Ishikawa (cell line): Measurements from ENCODE around the gene SRL.
A peak's percentile ranks its signal among the peaks of the same experiment; 100 is the strongest.

Experiments
- CEBPB ChIP-seq: IDR thresholded peaks from 2 replicates; pipeline ENCODE4 v1.6.1; 2012
- CREB1 ChIP-seq: IDR thresholded peaks from 2 replicates; pipeline ENCODE4 v1.6.1; 2012; ENCODE audit warnings: low read depth
- EGR1 ChIP-seq: IDR thresholded peaks from 2 replicates; pipeline ENCODE4 v1.6.1; 2012
- EP300 ChIP-seq: IDR thresholded peaks from 2 replicates; pipeline ENCODE4 v1.6.1; 2012; ENCODE audit warnings: borderline replicate concordance
- FOXM1 ChIP-seq: IDR thresholded peaks from 2 replicates; pipeline ENCODE4 v1.6.1; 2012; ENCODE audit warnings: low read depth, borderline replicate concordance
- NFIC ChIP-seq: IDR thresholded peaks from 2 replicates; pipeline ENCODE4 v1.6.1; 2012
- RAD21 ChIP-seq: IDR thresholded peaks from 2 replicates; pipeline ENCODE4 v1.6.1; 2012; ENCODE audit warnings: low read depth
- TAF1 ChIP-seq: IDR thresholded peaks from 2 replicates; pipeline ENCODE4 v1.6.1; 2012; ENCODE audit warnings: low read depth, mild to moderate bottlenecking
- TCF12 ChIP-seq: IDR thresholded peaks from 2 replicates; pipeline ENCODE4 v1.6.1; 2012; ENCODE audit warnings: low read depth
- TEAD4 ChIP-seq: IDR thresholded peaks from 2 replicates; pipeline ENCODE4 v1.6.1; 2012
- YY1 ChIP-seq: IDR thresholded peaks from 2 replicates; pipeline ENCODE4 v1.6.1; 2012; ENCODE audit warnings: low read depth
- ZBTB7A ChIP-seq: IDR thresholded peaks from 2 replicates; pipeline ENCODE4 v1.6.1; 2012; ENCODE audit warnings: low read depth
- TF ChIP-seq, protein P1 (sequence below): IDR thresholded peaks from 2 replicates; pipeline ENCODE4 v1.6.1; 2012
- TF ChIP-seq, protein P2 (sequence below): IDR thresholded peaks from 2 replicates; pipeline ENCODE4 v1.6.1; 2012
- TF ChIP-seq, protein P3 (sequence below): IDR thresholded peaks from 2 replicates; pipeline ENCODE4 v1.6.1; 2012; ENCODE audit warnings: low read depth, mild to moderate bottlenecking

The SRL gene

DNA sequence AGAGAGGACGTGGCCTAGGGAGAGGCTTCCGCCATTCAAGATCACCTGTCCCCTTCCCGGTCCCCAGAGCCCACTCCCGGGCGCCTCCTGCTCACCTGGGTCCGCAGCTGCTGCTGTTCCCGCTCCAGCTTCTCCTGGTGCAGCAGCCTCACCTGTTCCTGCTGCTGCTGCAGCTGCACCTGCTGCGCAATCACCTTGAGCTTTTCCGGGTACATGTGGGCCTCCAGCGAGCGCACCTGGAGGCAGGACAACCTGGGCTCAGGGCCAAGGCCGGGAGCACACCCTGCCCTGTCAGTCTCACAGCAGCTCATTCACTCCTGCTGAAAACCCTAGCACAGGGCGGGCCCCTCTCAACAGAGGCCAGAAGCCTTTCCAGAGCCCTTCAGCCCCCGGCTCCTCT lies 18.5 kb upstream of the SRL start:
- TF ChIP-seq YY1 (no peak), CREB1 (no peak), EP300 (no peak), RAD21 (no peak), CEBPB (peak; percentile 36; the same call in 1 of the 2 replicates), TAF1 (no peak), TEAD4 (no peak), EGR1 (no peak), FOXM1 (no peak), ZBTB7A (no peak), NFIC (peak; percentile 79), TCF12 (peak; percentile 88)
- TF ChIP-seq, protein P1, sequence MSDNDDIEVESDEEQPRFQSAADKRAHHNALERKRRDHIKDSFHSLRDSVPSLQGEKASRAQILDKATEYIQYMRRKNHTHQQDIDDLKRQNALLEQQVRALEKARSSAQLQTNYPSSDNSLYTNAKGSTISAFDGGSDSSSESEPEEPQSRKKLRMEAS = peak; percentile 37; the same call in 1 of the 2 replicates
- TF ChIP-seq, protein P2, sequence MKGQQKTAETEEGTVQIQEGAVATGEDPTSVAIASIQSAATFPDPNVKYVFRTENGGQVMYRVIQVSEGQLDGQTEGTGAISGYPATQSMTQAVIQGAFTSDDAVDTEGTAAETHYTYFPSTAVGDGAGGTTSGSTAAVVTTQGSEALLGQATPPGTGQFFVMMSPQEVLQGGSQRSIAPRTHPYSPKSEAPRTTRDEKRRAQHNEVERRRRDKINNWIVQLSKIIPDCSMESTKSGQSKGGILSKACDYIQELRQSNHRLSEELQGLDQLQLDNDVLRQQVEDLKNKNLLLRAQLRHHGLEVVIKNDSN = no peak
- TF ChIP-seq, protein P3, sequence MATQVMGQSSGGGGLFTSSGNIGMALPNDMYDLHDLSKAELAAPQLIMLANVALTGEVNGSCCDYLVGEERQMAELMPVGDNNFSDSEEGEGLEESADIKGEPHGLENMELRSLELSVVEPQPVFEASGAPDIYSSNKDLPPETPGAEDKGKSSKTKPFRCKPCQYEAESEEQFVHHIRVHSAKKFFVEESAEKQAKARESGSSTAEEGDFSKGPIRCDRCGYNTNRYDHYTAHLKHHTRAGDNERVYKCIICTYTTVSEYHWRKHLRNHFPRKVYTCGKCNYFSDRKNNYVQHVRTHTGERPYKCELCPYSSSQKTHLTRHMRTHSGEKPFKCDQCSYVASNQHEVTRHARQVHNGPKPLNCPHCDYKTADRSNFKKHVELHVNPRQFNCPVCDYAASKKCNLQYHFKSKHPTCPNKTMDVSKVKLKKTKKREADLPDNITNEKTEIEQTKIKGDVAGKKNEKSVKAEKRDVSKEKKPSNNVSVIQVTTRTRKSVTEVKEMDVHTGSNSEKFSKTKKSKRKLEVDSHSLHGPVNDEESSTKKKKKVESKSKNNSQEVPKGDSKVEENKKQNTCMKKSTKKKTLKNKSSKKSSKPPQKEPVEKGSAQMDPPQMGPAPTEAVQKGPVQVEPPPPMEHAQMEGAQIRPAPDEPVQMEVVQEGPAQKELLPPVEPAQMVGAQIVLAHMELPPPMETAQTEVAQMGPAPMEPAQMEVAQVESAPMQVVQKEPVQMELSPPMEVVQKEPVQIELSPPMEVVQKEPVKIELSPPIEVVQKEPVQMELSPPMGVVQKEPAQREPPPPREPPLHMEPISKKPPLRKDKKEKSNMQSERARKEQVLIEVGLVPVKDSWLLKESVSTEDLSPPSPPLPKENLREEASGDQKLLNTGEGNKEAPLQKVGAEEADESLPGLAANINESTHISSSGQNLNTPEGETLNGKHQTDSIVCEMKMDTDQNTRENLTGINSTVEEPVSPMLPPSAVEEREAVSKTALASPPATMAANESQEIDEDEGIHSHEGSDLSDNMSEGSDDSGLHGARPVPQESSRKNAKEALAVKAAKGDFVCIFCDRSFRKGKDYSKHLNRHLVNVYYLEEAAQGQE = no peak

DNA sequence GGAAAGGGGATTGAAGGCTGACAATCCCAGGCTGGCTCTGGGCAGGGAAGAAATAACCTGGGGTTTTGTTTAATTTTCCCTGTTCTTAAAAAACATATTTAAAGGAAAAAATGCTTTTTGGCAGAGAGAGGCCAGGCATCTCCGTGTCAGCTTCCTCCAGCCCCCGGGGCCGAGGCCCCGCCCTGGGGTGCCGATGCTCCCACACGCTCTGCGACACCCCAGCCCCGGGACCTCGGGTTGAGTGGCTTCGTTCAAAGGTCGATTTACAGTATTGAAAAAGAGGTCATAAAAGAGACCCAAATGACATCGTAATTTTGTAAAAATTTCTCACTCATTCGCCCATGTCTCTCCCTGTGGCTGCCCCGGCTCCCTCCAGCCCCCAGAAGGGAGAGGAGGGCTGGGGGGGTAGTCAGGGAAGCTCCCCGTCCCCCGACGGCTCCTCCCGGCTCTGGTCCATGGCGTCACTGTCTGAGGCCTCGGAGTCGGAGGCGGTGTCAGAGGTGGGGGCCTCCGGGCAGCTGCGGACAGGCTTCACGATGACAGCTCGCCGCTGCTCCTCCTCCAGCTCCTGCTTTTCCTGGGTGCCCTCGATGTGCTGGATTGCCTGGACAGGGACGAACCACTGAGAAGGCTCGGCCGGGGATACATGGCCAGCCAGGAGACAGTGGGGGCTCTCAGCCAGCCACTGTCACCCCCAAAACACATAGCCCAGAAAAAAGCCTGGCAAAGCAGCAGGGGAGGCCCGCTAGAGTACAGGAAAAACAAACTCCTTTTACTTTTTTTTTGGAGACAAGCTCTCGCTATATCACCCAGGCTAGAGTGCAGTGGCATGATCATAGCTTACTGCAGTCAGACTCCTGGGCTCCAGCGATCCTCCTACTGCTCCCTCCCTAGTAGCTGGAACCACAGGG lies 16.0 kb upstream of the SRL start:
- no peak for TF ChIP-seq CREB1
- TF ChIP-seq ZBTB7A = no peak
- TF ChIP-seq TCF12 = no peak
- TF ChIP-seq, protein P1 = no peak
- TF ChIP-seq TEAD4 = no peak
- TF ChIP-seq YY1 = no peak
- no peak for TF ChIP-seq EGR1

DNA sequence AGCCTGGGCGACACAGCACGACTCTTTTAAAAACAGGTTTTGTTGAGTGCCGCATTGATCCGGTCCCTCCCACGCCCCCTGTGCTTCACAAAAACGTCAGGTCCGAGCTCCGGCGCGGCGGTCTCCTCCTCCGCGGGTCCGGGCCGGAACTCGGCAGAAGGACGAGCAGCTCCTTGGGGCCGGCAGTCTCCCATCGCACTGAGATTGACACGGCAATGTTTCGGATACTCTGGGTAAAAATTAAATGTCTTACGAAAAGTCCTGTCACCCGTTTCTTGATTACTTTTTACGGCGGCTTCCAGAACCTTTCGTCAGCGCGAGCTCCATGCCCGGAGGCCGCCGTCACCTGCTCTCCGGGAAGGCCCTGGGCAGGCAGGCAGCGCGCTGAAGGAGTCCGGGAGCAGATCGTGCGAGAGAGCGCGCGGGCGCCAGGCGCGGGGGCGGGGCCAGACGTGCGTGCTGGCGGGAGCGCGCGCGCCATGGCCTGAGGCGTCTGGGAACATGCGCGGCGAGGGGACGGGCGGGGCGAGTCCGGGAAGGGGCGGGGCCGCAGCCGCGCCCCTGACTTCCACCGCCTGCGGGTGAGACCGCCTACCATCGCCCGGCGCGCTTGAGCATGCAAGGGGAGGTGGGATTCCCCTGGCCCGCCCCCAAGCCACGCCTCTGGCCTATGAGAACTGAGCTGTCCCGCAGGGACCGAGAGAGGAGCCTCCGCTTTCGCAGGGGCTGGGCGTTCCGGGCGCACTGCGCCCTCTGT lies 11.7 kb upstream of the SRL start:
- TF ChIP-seq FOXM1 (no peak), TEAD4 (no peak), NFIC (no peak), YY1 (peak; percentile 48; the same call in 1 of the 2 replicates), ZBTB7A (no peak), CREB1 (no peak), CEBPB (no peak), TAF1 (peak; percentile 95), EP300 (no peak), TCF12 (peak; percentile 42; the same call in 1 of the 2 replicates), EGR1 (no peak; the same call in 1 of the 2 replicates), RAD21 (peak; percentile 14; the same call in 1 of the 2 replicates)
- TF ChIP-seq, protein P2 = no peak
- TF ChIP-seq, protein P1 = peak; percentile 71
- TF ChIP-seq, protein P3 = no peak

DNA sequence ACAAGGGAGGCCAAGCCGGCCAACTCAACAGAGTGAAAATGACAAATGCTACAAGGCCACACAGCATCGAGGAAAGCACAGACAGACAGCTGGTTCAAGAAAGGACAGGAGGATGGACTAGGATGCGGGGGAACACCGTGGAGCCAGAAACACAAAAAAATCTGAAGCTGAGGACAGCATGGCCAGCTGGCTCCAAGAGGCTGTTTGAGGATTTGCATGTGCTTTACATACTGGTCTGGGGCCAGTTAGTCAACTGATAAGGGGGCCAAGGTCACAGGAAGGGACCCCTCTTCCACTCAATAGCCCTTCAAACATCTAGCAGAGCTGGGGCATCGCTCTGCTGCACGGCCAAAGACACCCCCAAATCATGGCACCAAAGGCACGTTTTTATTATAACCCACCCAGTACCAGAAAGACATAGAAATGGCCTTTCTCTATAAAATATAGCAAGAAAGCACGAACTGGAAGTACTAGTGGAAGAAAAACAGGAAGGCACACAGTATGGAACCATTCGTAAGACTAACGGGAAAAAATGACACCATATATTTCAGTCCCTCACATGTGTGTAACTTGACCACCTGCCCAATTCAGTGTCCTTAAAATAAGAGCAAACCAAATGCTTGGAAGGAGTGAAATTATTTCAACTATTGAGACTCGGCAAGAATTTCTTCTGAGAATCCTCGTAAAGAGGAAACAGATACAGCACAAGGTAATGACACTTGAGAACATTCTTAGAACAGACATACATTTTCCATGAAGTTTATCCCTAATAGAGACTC lies 7.8 kb upstream of the SRL start:
- TF ChIP-seq, protein P3 = no peak
- TF ChIP-seq TAF1 (no peak), ZBTB7A (no peak)
